GM12875 (cell line): ENCODE data around the gene CDH15.

ENCODE experiments used
- H3K4me3 ChIP-seq: one replicate; pipeline ENCODE4 v1.5.1; 2011; ENCODE audit warnings: low read depth, low read length, control low read depth
- CTCF ChIP-seq: IDR thresholded peaks from 2 replicates; pipeline ENCODE4 v1.5.1; 2011; ENCODE audit warnings: low read depth, mild to moderate bottlenecking, control low read depth, inconsistent platforms, low read length, moderate library complexity, borderline replicate concordance; ENCODE audit not compliant: insufficient read depth

The CDH15 gene

GRCh38 chr16:89201439-89202377 is 30.2 kb downstream of the CDH15 start:
- no peak overlapping the region for H3K4me3 ChIP-seq

GRCh38 chr16:89202422-89203215 is 31.1 kb downstream of the CDH15 start:
- no peak for TF ChIP-seq CTCF
- no peak overlapping the region for H3K4me3 ChIP-seq

More at GRCh38 chr16:89201439-89202377, 30.2 kb downstream of the CDH15 start:
- no peak for TF ChIP-seq CTCF

GRCh38 chr16:89207993-89208392 is 36.4 kb downstream of the CDH15 start:
- no peak overlapping the region for H3K4me3 ChIP-seq
- no peak for TF ChIP-seq CTCF

- no peak for TF ChIP-seq CTCF
Observed at GRCh38 chr16:89209522-89210044, 38.0 kb downstream of the CDH15 start.

GRCh38 chr16:89210165-89210903 is 38.8 kb downstream of the CDH15 start:
- no peak for TF ChIP-seq CTCF

More at GRCh38 chr16:89209522-89210044, 38.0 kb downstream of the CDH15 start:
- no peak overlapping the region for H3K4me3 ChIP-seq

GRCh38 chr16:89210904-89211515 is 39.5 kb downstream of the CDH15 start:
- no peak overlapping the region for H3K4me3 ChIP-seq
- no peak for TF ChIP-seq CTCF

More at GRCh38 chr16:89210165-89210903, 38.8 kb downstream of the CDH15 start:
- H3K4me3 ChIP-seq = no peak overlapping the region
